K562 treated with DMSO at 1 percent for 12 hours (cell line): ENCODE results near the gene HDC. TPM values are rescaled to one million over a fixed set of nuclear protein-coding genes. Genes with fewer than 3 reads are reported as not detected.

Experiments used
- total RNA-seq: library from RNA; unstranded; fragments of 300-600 nt; gene quantifications from 2 replicates; pipeline ENCODE4 v1.2.3, GENCODE V29; 2022; ENCODE audit not compliant: insufficient read depth

The HDC gene
- 1.5 and 1.7 TPM in 2 replicates for total RNA-seq

GRCh38 chr15:50265620-50266019, at the start of gene HDC:
TSS of gene HDC (minus strand) at chr15:50265726. CDS start at chr15:50265623, 103 bp downstream.

Other genes with a start within 250 kb of the HDC start
- 0.80 TPM in 1 of 2 replicates, not detected in the other for gene ATP8B4, start 146.5 kb downstream of the HDC start, total RNA-seq
- 41.4 and 60.1 TPM in 2 replicates for gene SLC27A2, start 83.5 kb downstream of the HDC start, total RNA-seq
- 5.9 and 21.7 TPM in 2 replicates for gene GABPB1, start 89.5 kb upstream of the HDC start, total RNA-seq
- gene USP8, start 158.7 kb upstream of the HDC start, total RNA-seq: 30.9 and 51.3 TPM in 2 replicates